DND-41 (cell line): ENCODE measurements around the gene CHD8.

Source experiments
- ATAC-seq: fragments of 200-7000 bp; cut with Tn5 transposase; 3 replicates; pipeline ENCODE4 v1.9.1; 2021; ENCODE audit warnings: low read depth; ENCODE audit not compliant: insufficient read depth
- DNase-seq: peaks from one replicate; pipeline ENCODE4 v3.0.0-alpha.2; 2020
- H2AFZ ChIP-seq: 2 replicates; pipeline ENCODE4 v1.6.0; 2012; ENCODE audit warnings: low read depth, low read length
- H3K27ac ChIP-seq: 2 replicates; pipeline ENCODE4 v1.5.1; 2012; ENCODE audit warnings: low read length, inconsistent platforms
- H3K27me3 ChIP-seq: fragments of 200-600 bp; sonication (generic); 2 replicates; pipeline ENCODE4 v1.6.0; 2012; ENCODE audit warnings: low read length, mild to moderate bottlenecking, inconsistent platforms; ENCODE audit not compliant: insufficient read depth, poor library complexity
- H3K36me3 ChIP-seq: 2 replicates; pipeline ENCODE4 v1.5.1; 2012; ENCODE audit warnings: low read length, inconsistent platforms; ENCODE audit not compliant: insufficient read depth
- H3K4me1 ChIP-seq: 2 replicates; pipeline ENCODE4 v1.5.1; 2012; ENCODE audit warnings: mild to moderate bottlenecking, low read length; ENCODE audit not compliant: insufficient read depth
- H3K4me2 ChIP-seq: 2 replicates; pipeline ENCODE4 v1.6.0; 2012; ENCODE audit warnings: mild to moderate bottlenecking, moderate library complexity, low read length, inconsistent platforms; ENCODE audit not compliant: insufficient read depth
- H3K4me3 ChIP-seq, 2 experiments: fragments of 200-600 bp in 1 of 2; shearing (Covaris generic) in 1 of 2; 2 replicates each; pipeline ENCODE4 v1.5.1; 2012 to 2016; ENCODE audit warnings: inconsistent platforms in 2 of 2, low read length in 2 of 2, mild to moderate bottlenecking in 2 of 2, low read depth in 1 of 2, moderate library complexity in 1 of 2
- H3K79me2 ChIP-seq: 2 replicates; pipeline ENCODE4 v1.6.0; 2012; ENCODE audit warnings: low read length, inconsistent platforms; ENCODE audit not compliant: insufficient read depth
- H3K9ac ChIP-seq: 2 replicates; pipeline ENCODE4 v1.6.0; 2012; ENCODE audit warnings: low read depth, mild to moderate bottlenecking, inconsistent platforms, low read length, moderate library complexity
- H3K9me3 ChIP-seq: 2 replicates; pipeline ENCODE4 v1.5.1; 2012; ENCODE audit warnings: low read length, moderate library complexity, mild to moderate bottlenecking, inconsistent platforms; ENCODE audit not compliant: insufficient read depth, severe bottlenecking
- H4K20me1 ChIP-seq: 2 replicates; pipeline ENCODE4 v1.6.0; 2012; ENCODE audit warnings: low read length; ENCODE audit not compliant: insufficient read depth
- CTCF ChIP-seq: IDR thresholded peaks from 2 replicates; pipeline ENCODE4 v1.5.1; 2012; ENCODE audit warnings: borderline replicate concordance, low read length, moderate library complexity, mild to moderate bottlenecking; ENCODE audit not compliant: poor library complexity, severe bottlenecking; ENCODE audit errors: extremely low read depth
- EZH2 ChIP-seq: IDR thresholded peaks from 3 replicates; pipeline ENCODE4 v1.6.1; 2012; ENCODE audit warnings: borderline replicate concordance, low read depth, mild to moderate bottlenecking, moderate library complexity, low read length, inconsistent platforms; ENCODE audit not compliant: severe bottlenecking

The CHD8 gene

GRCh38 chr14:21431126-21431525, 24.8 kb downstream of the CHD8 start:
- Histone ChIP-seq H3K36me3 (peaks cover 59% of the 10 kb centered on the region), H3K79me2 (peaks cover 80% of the 10 kb centered on the region)

GRCh38 chr14:21428930-21429329, 27.0 kb downstream of the CHD8 start:
- TF ChIP-seq CTCF (no peak), EZH2 (no peak)
- Histone ChIP-seq H3K4me2 (no peak overlapping the region), H3K4me3 (no peak overlapping the region), H3K9ac (no peak overlapping the region), H3K36me3 (peaks cover 74% of the 10 kb centered on the region), H3K4me1 (no peaks in the 10 kb centered on the region), H2AFZ (no peak overlapping the region), H3K79me2 (peaks cover 62% of the 10 kb centered on the region), H3K27me3 (no peaks in the 10 kb centered on the region), H3K9me3 (no peaks in the 10 kb centered on the region), H3K27ac (no peak overlapping the region), H4K20me1 (peaks cover 34% of the 10 kb centered on the region)
- ATAC-seq, result no peak
- no peak for DNase-seq

More at GRCh38 chr14:21431126-21431525, 24.8 kb downstream of the CHD8 start:
- TF ChIP-seq CTCF (no peak), EZH2 (no peak)
- Histone ChIP-seq H3K27ac (no peak overlapping the region), H3K4me3 (no peak overlapping the region), H4K20me1 (peaks cover 46% of the 10 kb centered on the region), H3K9ac (no peak overlapping the region), H3K27me3 (no peaks in the 10 kb centered on the region), H2AFZ (no peak overlapping the region), H3K9me3 (no peaks in the 10 kb centered on the region), H3K4me1 (peaks cover 17% of the 10 kb centered on the region), H3K4me2 (no peak overlapping the region)
- ATAC-seq (no peak), DNase-seq (no peak)

- DNase-seq (no peak), ATAC-seq (no peak)
- no peak for TF ChIP-seq CTCF
- no peak for TF ChIP-seq EZH2
- Histone ChIP-seq H3K79me2 (peaks cover 41% of the 10 kb centered on the region), H2AFZ (no peak overlapping the region), H4K20me1 (peaks cover 30% of the 10 kb centered on the region), H3K27me3 (no peaks in the 10 kb centered on the region), H3K9me3 (no peaks in the 10 kb centered on the region), H3K4me3 (no peak overlapping the region), H3K36me3 (peaks cover 94% of the 10 kb centered on the region), H3K27ac (no peak overlapping the region), H3K9ac (no peak overlapping the region), H3K4me2 (no peak overlapping the region), H3K4me1 (no peaks in the 10 kb centered on the region)
Measured at GRCh38 chr14:21426692-21427091, 29.2 kb downstream of the CHD8 start.

DNA sequence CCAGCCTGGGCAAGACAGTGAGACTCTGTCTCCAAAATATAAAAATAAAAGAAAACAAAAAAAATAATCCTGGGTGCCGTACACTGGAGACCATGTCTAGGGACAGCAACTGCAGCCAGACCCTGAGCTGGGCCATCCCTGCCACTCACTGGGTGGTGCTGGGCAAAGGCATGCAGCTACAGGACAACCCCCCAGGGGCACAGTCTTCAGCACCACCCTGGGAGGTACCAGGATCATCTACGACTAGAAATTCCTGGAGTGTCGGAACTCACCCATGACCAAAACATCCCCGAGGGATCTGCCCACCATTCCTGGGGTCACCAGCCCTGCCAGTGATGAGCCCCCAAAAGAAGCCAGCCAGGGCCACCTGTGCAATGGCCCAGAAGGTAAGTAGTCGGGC, 36.4 kb downstream of the CHD8 start:
- no peaks in the 10 kb centered on the region for H3K27me3 ChIP-seq
- H3K27ac ChIP-seq, result no peak overlapping the region
- peaks cover 74% of the 10 kb centered on the region for H3K36me3 ChIP-seq
- no peak for ATAC-seq
- no peaks in the 10 kb centered on the region for H3K4me1 ChIP-seq
- H3K4me2 ChIP-seq, result no peak overlapping the region
- H3K4me3 ChIP-seq, result no peak overlapping the region
- no peak for TF ChIP-seq CTCF
- no peak for TF ChIP-seq EZH2
- no peak for DNase-seq
- H3K79me2 ChIP-seq, result peaks cover 6% of the 10 kb centered on the region; the same call in 1 of the 2 replicates
- no peak overlapping the region for H3K9ac ChIP-seq
- H3K9me3 ChIP-seq, result no peaks in the 10 kb centered on the region
- peaks cover 7% of the 10 kb centered on the region; the same call in 1 of the 2 replicates for H4K20me1 ChIP-seq
- H2AFZ ChIP-seq, result no peak overlapping the region
